H54 (cell line): ENCODE results near the gene PDHX.

Source experiments
- DNase-seq: peaks from one replicate; pipeline ENCODE4 v3.0.0; 2011; ENCODE audit warnings: low spot score, mixed read lengths; ENCODE audit not compliant: insufficient read length
- FAIRE-seq: peaks from 3 replicates; lab custom pipeline; 2011; peaks lifted over from hg19 to GRCh38; lab: Jason Lieb, UNC
- POLR2A ChIP-seq: IDR thresholded peaks from 2 replicates; pipeline ENCODE4 v1.6.1; 2011; ENCODE audit warnings: low read depth, mild to moderate bottlenecking, low read length

PDHX gene

GRCh38 chr11:35003186-35003585 is 86.8 kb downstream of the PDHX start:
- FAIRE-seq (no peak), DNase-seq (no peak)
- TF ChIP-seq POLR2A: no peak

- no peak for TF ChIP-seq POLR2A
- DNase-seq (no peak), FAIRE-seq (no peak)
Observed at GRCh38 chr11:35003658-35004057, 87.2 kb downstream of the PDHX start.

- TF ChIP-seq POLR2A: no peak
- FAIRE-seq (no peak), DNase-seq (no peak)
Observed at GRCh38 chr11:35005141-35005780, 88.8 kb downstream of the PDHX start.

- TF ChIP-seq POLR2A: no peak
- FAIRE-seq (no peak), DNase-seq (no peak)
Observed at GRCh38 chr11:35006389-35007128, 90.1 kb downstream of the PDHX start.

- DNase-seq (no peak), FAIRE-seq (no peak)
- TF ChIP-seq POLR2A: no peak
Observed at GRCh38 chr11:35007277-35007676, 90.9 kb downstream of the PDHX start.

- DNase-seq (peak; percentile 30), FAIRE-seq (peak; percentile 65)
- TF ChIP-seq POLR2A: no peak
Observed at GRCh38 chr11:35009191-35009943, 92.9 kb downstream of the PDHX start.

GRCh38 chr11:35009944-35010342 is 93.5 kb downstream of the PDHX start:
- DNase-seq (no peak), FAIRE-seq (no peak)
- TF ChIP-seq POLR2A: no peak

- no peak for FAIRE-seq
- no peak for TF ChIP-seq POLR2A
- DNase-seq: no peak
Observed at GRCh38 chr11:35010654-35011053, 94.2 kb downstream of the PDHX start.

GRCh38 chr11:35011389-35011788 is 95.0 kb downstream of the PDHX start:
- no peak for TF ChIP-seq POLR2A
- FAIRE-seq (no peak), DNase-seq (no peak)

GRCh38 chr11:35011944-35012343 is 95.5 kb downstream of the PDHX start:
- FAIRE-seq (no peak), DNase-seq (no peak)
- no peak for TF ChIP-seq POLR2A

GRCh38 chr11:35012467-35013191 is 96.2 kb downstream of the PDHX start:
- TF ChIP-seq POLR2A: no peak
- no peak for DNase-seq
- FAIRE-seq: no peak

- FAIRE-seq: no peak
- TF ChIP-seq POLR2A: no peak
- no peak for DNase-seq
Observed at GRCh38 chr11:35013514-35014233, 97.3 kb downstream of the PDHX start.

GRCh38 chr11:35014346-35014745 is 97.9 kb downstream of the PDHX start:
- peak; percentile 24 for DNase-seq
- peak; percentile 57 for FAIRE-seq
- TF ChIP-seq POLR2A: no peak
